ENCODE data around the gene CTDNEP1.

The CTDNEP1 gene

DNA sequence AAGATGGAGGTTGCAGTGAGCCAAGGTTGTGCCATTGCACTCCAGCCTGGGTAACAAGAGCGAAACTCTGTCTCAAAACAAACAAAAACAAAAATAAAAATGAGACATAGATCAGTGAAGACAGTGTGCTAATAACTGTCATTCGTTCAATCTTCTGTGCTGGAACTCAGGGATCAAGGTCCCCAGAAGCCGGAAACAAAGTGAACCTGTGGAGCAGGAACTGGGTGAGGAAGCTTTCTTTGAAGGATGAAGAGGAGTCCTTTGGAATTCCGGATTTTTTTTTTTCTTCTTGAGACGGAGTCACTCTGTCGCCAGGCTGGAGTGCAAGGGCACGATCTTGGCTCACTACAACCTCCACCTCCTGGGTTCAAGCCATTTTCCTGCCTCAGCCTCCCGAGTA is 27.9 kb upstream of the CTDNEP1 start:
- no peak for DNase-seq (ENCODE audit: low read depth)

GRCh38 chr17:7266784-7267183 is 15.2 kb upstream of the CTDNEP1 start:
- DNase-seq (ENCODE audit: low read depth), result no peak

- DNase-seq (ENCODE audit: low read depth), result no peak
Measured at GRCh38 chr17:7263801-7264078, 12.2 kb upstream of the CTDNEP1 start.

GRCh38 chr17:7262935-7263800 is 11.6 kb upstream of the CTDNEP1 start:
- DNase-seq (ENCODE audit: low read depth), result no peak

DNA sequence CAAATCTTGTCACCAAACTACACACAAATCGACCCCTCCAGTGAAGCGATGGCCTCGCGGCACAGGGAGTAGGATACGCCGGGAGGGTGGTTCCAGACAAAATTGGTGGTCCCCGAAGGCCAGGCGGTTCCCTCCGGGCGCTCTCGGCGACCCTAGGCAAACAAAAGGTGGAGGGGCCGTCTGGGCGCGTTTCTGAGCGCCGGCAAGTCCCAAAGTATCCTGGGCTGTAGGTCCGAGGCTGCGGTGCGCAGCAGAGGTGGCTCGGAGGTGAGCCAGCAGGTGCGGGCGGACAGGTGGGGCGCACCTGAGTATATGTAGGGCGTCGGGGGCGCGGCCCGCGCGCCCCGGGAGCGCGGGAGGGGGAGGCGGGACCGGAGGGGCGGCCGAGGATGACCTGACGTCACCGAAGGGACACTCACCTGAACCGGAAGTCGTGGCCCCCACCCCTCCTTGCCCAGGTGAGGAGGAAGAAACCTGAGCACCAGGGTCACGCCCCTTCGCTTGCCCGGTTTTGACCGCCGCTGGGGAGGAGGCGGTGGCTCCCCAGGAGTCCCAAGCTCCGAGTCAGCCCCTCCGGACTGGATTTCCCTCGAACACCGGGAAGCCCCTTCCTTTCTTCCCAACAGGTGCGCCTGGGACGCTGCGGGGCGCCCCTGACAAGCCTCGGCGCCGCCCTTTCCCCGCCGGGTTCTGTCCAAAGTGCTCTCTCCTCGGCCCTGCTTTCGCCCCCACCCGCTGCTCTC is 10.8 kb upstream of the CTDNEP1 start, which contains the start of gene CLDN7:
Gene CLDN7, minus strand, starts transcription at position 287 of the 743 bp plus-strand sequence. CDS start 435 bp downstream, outside the sequence.
- DNase-seq (ENCODE audit: low read depth), result no peak

- DNase-seq (ENCODE audit: low read depth), result no peak
Measured at GRCh38 chr17:7261379-7262191, 10.1 kb upstream of the CTDNEP1 start.

- DNase-seq (ENCODE audit: low read depth), result no peak
Measured at GRCh38 chr17:7260651-7261378, 9.3 kb upstream of the CTDNEP1 start.

GRCh38 chr17:7260151-7260550 is 8.6 kb upstream of the CTDNEP1 start:
- DNase-seq (ENCODE audit: low read depth), result no peak

DNA sequence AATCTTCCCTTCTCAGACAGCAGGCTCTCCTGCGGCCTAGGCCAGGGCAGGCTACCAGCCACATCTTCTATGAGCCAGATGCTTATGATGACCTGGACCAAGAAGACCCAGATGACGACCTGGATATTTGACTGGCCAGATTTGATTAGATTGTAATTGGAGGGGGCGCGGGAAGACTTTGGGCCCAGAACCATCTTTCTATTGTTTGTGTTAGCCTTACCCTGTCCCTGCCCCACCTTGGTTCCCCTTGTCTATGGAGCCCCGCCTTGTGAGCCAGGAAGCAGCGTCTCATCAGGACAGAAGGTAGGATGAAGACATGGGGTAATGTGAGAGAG is 8.0 kb upstream of the CTDNEP1 start:
- no peak for DNase-seq (ENCODE audit: low read depth)

GRCh38 chr17:7258731-7259554 is 7.4 kb upstream of the CTDNEP1 start:
- DNase-seq (ENCODE audit: low read depth), result no peak

DNA sequence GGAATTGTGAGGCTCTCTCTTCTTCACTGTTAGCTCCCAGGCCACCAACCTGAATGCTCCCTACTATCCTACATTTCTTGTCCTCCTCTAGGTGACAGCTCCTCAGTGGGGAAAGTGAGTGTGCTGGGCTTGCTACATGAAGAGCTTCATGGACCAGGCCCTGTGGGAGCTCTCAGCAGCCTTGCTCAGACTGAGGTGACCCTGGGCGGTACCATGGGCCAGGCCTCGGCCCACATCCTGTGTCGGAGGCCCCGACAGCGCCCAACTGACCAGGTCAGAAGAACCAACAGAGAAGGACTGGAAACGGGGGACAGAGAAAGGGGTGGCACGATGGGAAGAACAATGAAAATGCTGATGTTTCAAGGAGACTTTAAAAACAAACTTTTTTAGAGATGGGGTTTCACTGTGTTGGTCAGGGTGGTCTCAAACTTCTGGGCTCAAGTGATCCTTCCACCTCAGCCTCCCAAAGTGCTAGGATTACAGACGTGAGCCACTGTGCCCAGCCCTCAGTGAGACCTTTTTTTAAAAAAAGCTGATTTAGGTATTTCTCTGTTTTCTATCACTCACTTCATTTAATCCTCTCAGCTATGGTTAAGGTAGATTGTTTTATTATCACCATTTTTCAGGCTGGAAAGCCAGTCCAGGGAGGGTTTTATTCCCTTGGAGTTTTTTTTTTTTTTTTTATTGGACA is 5.4 kb upstream of the CTDNEP1 start:
- no peak for DNase-seq (ENCODE audit: low read depth)

GRCh38 chr17:7254511-7254910 is 3.0 kb upstream of the CTDNEP1 start:
- no peak for DNase-seq (ENCODE audit: low read depth)

- no peak for DNase-seq (ENCODE audit: low read depth)
Measured at GRCh38 chr17:7253082-7253481, 1.5 kb upstream of the CTDNEP1 start.

DNA sequence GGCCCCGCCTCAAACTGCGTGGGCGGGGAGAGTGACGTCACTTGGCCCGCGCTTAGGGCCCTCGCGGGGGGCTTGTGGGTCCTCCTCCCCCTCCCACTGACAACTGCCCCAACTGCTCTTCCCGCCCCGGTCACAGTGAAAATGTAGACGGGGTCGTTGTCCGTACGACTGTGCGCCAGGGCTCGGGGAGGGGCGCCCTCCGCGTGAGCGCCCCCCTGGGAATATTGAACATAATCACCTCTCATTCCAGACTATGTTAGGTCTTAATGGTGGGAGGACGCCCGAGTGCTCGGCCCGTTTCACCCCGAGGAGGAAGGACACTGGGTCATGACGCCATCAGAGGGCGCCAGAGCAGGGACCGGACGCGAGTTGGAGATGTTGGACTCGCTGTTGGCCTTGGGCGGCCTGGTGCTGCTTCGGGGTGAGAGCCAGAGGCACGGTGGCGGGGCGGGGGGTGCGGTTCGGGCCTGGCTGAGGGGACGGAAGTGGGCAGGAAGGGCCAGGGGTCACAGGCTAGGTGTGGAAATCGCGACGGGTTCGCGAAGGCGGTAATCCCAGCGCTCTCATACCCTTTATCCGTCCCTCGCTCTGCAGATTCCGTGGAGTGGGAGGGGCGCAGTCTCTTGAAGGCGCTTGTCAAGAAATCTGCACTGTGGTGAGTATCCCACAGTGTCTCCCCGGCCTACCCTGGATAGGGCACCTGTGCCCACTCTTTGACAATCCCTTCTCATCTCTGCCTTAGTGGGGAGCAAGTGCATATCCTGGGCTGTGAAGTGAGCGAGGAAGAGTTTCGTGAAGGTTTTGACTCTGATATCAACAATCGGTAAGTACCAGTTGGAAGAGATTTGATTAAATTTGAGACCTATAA is 876 bp upstream of the CTDNEP1 start, which contains the start of gene ELP5:
Gene ELP5, plus strand, starts transcription at position 40 of the 868 bp plus-strand sequence. Its CDS starts 336 bp downstream, at position 376.
- peak; percentile 99 for DNase-seq (ENCODE audit: low read depth)

DNA sequence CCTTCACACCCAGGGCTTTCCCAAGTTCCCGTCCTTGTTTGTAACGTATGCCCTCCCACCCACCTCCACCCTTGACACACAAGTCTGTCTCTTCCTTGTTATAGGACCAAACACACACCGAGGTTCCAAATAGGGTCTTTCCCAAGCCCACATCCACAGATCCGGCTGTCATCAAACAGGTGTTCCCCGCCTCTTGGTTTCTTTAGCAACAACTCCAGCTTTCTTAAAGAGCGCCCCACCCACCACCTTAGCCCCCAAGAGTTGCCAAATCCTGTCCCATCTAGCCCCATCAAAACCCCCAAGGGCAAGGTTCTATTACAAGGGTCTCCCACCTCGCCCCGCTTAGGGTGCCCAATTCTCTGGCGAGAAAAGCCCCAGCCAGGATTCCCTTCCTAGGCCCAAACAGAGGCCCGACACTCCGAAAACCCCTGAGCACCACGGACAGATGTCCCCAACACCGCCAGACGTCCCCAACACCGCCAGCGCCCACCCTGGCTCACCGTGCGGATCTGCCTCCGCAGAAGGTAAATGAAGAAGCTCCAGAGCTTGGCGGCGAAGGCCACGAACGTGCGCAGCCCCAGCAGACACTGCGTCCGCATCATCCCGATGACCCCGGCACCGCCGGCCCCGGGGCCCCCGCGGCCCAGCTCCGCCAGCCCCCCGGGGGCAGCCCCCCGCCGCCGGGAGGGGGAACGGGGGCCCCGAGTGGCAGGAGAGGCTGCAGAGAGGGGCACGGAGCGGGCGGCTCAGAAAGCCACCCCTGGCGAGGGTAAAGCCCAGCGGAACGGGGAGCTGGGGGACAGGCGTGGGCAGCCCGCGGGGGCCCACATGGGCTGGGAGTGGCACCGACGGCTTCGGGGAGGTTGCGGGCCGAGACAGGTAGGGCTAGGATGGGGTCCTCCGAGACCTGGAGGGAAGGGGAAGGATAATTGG is 573 bp downstream of the CTDNEP1 start:
- no peak for DNase-seq (ENCODE audit: low read depth)

GRCh38 chr17:7249830-7250229 is 1.7 kb downstream of the CTDNEP1 start:
- DNase-seq (ENCODE audit: low read depth), result no peak

GRCh38 chr17:7249214-7249613 is 2.3 kb downstream of the CTDNEP1 start:
- no peak for DNase-seq (ENCODE audit: low read depth)

GRCh38 chr17:7248796-7249195 is 2.7 kb downstream of the CTDNEP1 start:
- no peak for DNase-seq (ENCODE audit: low read depth)

All from activated T-cell treated with anti-CD3 and anti-CD28 coated beads for 1 hour (primary cell).